Colonic mucosa (tissue), 4 donors: ENCODE results near the gene B3GNT5. TPM values are rescaled to one million over a fixed set of nuclear protein-coding genes. Genes with fewer than 3 reads are reported as not detected.

ENCODE experiments used
- DNase-seq: peaks from one replicate; pipeline ENCODE4 v3.0.0-alpha.2; 2020
- H3K27ac ChIP-seq: fragments of 200-600 bp; one replicate; pipeline ENCODE4 v1.8.0; 2021
- H3K27me3 ChIP-seq: fragments of 200-600 bp; one replicate; pipeline ENCODE4 v1.8.0; 2021
- H3K36me3 ChIP-seq: fragments of 200-600 bp; one replicate; pipeline ENCODE4 v1.8.0; 2021
- H3K4me1 ChIP-seq: fragments of 200-600 bp; one replicate; pipeline ENCODE4 v1.8.0; 2021; ENCODE audit warnings: mild to moderate bottlenecking
- H3K4me3 ChIP-seq: fragments of 200-600 bp; one replicate; pipeline ENCODE4 v1.8.0; 2021
- H3K9ac ChIP-seq, 2 donors: one replicate each; pipeline ENCODE4 v1.7.0; 2013; ENCODE audit warnings: control low read depth in 2 of 2, low read depth in 2 of 2, low read length in 2 of 2
- H3K9me3 ChIP-seq: fragments of 200-600 bp; one replicate; pipeline ENCODE4 v1.8.0; 2021
- intact Hi-C: fragments of 100-400 bp; cut with DNase I; formaldehyde crosslinking; loops from one replicate; pipeline ENCODE4 v1.14.1; 2022
- total RNA-seq, 2 donors: library from RNA; stranded (reverse); fragmentation: NEBNext Ultra II Directional in 1 of 2; extraction: Animal tissue kit (Norgen Biotek cat#: 25700) in 1 of 2; gene quantifications; one replicate each; pipeline ENCODE4 v1.2.1, GENCODE V29; 2021
- TF ChIP-seq, protein P1 (sequence below): fragments of 200-600 bp; IDR thresholded peaks from one replicate; pipeline ENCODE4 v1.8.0; 2022; ENCODE audit warnings: antibody characterized with exemption, mild to moderate bottlenecking
- donor health status: healthy.
- donor health status: DM: no; HTN: no; CAD: no.
- donor health status: DM: no; HTN: no; CAD: no.

The B3GNT5 gene
- total RNA-seq, 2 donors from 2014 or later = 43.1 to 108 TPM

DNA sequence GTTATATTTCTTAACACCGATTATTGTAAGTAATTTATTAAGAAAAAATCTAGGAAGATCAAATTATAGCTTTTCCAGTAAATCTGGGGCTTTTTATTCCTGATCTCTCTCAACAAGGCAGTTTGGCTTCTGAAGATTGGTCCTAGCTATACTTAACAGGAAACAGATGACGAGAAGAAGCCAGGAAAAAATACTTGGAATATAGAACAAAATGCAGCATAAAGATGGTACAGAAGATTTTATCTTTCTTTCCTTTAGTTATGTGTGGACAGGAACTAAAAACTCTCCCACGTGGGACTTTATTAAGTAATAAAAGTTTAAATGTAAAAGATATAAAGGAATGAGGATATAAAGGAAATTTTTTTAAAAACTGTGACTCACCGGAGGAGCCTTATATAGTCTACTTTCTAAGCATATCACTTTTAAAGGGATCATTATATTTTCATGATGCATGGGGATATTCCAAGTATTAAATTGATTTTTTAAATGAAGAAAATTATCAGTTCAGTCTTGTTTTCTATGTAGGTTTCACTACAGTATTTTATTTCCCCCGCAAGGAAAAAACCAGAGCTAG is 8.2 kb downstream of the B3GNT5 start:
- H3K27ac ChIP-seq = peak overlapping the region; percentile 71
- TF ChIP-seq, protein P1, sequence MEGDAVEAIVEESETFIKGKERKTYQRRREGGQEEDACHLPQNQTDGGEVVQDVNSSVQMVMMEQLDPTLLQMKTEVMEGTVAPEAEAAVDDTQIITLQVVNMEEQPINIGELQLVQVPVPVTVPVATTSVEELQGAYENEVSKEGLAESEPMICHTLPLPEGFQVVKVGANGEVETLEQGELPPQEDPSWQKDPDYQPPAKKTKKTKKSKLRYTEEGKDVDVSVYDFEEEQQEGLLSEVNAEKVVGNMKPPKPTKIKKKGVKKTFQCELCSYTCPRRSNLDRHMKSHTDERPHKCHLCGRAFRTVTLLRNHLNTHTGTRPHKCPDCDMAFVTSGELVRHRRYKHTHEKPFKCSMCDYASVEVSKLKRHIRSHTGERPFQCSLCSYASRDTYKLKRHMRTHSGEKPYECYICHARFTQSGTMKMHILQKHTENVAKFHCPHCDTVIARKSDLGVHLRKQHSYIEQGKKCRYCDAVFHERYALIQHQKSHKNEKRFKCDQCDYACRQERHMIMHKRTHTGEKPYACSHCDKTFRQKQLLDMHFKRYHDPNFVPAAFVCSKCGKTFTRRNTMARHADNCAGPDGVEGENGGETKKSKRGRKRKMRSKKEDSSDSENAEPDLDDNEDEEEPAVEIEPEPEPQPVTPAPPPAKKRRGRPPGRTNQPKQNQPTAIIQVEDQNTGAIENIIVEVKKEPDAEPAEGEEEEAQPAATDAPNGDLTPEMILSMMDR = no peak
- H3K9ac ChIP-seq = no peak overlapping the region
- no peaks in the 10 kb centered on the region for H3K27me3 ChIP-seq
- H3K36me3 ChIP-seq = no peaks in the 10 kb centered on the region
- H3K9me3 ChIP-seq = no peaks in the 10 kb centered on the region
- H3K4me1 ChIP-seq = peaks cover 12% of the 10 kb centered on the region
- no peak overlapping the region for H3K4me3 ChIP-seq
- intact Hi-C loops = no loop called here
- DNase-seq = no peak

DNA sequence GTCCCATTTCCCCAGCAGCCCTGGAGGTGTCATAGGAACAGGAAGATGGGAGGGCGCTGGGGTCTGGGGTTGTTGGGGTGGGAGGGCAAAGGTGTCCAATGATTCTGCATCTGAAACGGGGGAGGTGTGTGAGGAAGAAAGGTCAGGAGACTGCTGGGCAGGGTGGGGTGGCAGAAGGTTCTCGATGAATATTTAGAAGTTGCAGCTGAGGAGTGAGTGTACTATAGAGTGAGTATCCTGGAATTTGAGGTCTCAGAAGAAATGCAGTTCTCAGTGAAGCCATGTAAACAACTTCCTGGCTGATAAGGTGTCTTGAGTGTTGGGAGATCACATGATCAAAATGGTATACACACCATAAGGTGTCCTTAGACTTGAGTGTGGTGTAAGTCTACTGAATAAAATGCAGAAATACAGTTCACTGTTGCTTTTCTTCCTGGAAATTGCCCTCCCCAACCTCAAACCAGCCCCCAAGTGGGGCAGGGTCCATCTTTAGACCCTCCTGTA is 9.9 kb downstream of the B3GNT5 start:
- DNase-seq = no peak
- intact Hi-C loops = no loop called here
- TF ChIP-seq, protein P1 = no peak
- Histone ChIP-seq H3K9me3 (no peaks in the 10 kb centered on the region), H3K27ac (no peak overlapping the region), H3K4me1 (peaks cover 20% of the 10 kb centered on the region), H3K27me3 (no peaks in the 10 kb centered on the region), H3K4me3 (no peak overlapping the region), H3K9ac (no peak overlapping the region), H3K36me3 (no peaks in the 10 kb centered on the region)

DNA sequence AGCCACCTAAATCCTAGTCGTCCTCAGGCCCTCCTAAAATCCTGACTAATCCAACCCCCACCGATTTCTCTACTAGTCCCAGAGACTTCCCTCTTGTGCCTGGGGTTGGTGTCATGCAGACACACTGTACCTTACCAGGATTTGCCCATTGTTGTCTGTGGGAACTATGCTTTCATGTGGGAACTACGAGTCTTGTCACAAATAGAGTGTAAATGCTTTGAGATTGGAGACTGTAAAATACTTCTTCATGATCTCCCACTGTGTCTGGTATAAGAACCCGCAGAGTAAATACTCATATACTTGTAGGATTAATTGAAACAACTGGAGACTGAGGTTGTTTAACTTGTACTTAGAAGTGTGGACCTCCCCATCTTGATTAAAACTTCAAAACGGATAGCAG is 11.2 kb downstream of the B3GNT5 start:
- Histone ChIP-seq H3K4me1 (peaks cover 17% of the 10 kb centered on the region), H3K36me3 (no peaks in the 10 kb centered on the region), H3K4me3 (no peak overlapping the region), H3K9ac (peak overlapping the region in 1 of 2 donors; percentile 39), H3K27ac (peak overlapping the region; percentile 79), H3K27me3 (no peaks in the 10 kb centered on the region), H3K9me3 (no peaks in the 10 kb centered on the region)
- TF ChIP-seq, protein P1 = no peak
- intact Hi-C loops = no loop called here
- no peak for DNase-seq

DNA sequence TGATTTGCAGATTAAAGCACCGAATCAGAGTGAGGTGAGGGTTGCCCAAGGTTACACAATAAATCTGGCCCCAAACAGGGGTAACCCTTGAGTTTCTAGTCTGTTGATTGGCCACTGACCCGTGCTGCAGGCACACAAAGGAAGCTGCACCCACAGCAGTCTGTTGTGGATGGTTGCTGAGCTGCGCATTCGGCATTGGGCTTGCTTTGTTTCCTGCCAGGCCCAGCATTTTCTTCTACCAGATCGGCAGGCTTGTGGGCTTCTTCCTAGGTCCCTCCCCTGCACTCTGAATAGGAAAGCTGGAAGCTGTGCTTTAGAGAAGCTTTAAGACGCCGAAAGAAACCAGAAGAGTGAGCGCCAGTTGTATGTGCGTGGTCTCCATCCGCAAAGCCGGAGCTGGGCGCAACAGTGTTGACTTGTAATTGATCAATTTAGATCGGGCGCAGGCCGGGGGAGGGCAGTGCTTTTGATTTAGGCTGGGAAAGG is 12.1 kb downstream of the B3GNT5 start:
- Histone ChIP-seq H3K27ac (peak overlapping the region; percentile 79), H3K9me3 (no peaks in the 10 kb centered on the region), H3K4me3 (no peak overlapping the region), H3K36me3 (no peaks in the 10 kb centered on the region), H3K9ac (peak overlapping the region in 1 of 2 donors; percentile 60), H3K4me1 (peaks cover 15% of the 10 kb centered on the region), H3K27me3 (no peaks in the 10 kb centered on the region)
- intact Hi-C loops = no loop called here
- TF ChIP-seq, protein P1 = no peak
- DNase-seq = no peak

DNA sequence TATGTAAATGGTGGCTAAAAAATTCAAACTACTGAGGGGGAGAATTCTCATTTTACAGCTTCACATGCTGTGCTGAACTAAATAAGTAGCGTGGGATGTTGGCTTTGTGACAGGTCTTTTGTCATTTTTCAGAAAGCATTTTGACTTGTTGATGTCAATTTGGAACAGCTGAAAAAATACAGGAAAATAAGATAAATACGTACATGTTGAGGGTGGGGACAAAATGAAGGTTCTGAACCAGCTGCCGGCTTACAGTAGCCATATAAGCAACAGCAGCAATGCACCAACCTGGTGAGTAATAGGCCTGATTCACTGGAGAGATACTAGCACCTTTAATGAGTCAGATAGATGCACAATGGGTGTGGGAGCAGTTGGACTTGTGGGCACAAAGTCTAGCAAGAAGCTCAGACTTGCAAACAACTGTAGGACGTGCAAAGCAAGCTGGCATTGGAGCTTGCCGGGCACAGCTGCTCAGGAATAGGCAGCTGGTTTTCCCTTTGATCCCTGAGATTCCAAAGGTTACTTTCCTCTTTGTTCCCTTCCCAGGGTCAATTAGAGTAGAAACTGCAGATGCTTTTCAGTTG is 12.9 kb downstream of the B3GNT5 start:
- intact Hi-C loops = no loop called here

More for the DNA sequence above, 12.9 kb downstream of the B3GNT5 start:
- DNase-seq = peak; percentile 83
- no peaks in the 10 kb centered on the region for H3K27me3 ChIP-seq
- peaks cover 10% of the 10 kb centered on the region for H3K4me1 ChIP-seq
- H3K9me3 ChIP-seq = no peaks in the 10 kb centered on the region
- H3K27ac ChIP-seq = peak overlapping the region; percentile 79
- H3K9ac ChIP-seq = peak overlapping the region in 1 of 2 donors; percentile 60
- no peak overlapping the region for H3K4me3 ChIP-seq
- no peaks in the 10 kb centered on the region for H3K36me3 ChIP-seq
- TF ChIP-seq, protein P1 = no peak
